Neuronal stem cell (in vitro differentiated cells): ENCODE measurements around the gene YJU2.
A peak's percentile ranks its signal among the peaks of the same experiment; 100 is the strongest.
"Not testable (repeated sequence)": the region's sequence is repeated elsewhere in the genome, so short reads cannot be mapped to it uniquely, and the experiment has no call there.

Source experiments
- DNase-seq: peaks from one replicate; pipeline ENCODE4 v3.0.0-alpha.2; 2013; ENCODE audit warnings: low spot score
- H2AFZ ChIP-seq: one replicate; pipeline ENCODE4 v1.6.1; 2013; ENCODE audit warnings: mild to moderate bottlenecking, low read length, inconsistent platforms
- H2AK5ac ChIP-seq: 2 replicates; pipeline ENCODE4 v1.6.1; 2013; ENCODE audit warnings: low read depth, mild to moderate bottlenecking, inconsistent platforms, low read length, moderate library complexity, mixed read lengths
- H2BK120ac ChIP-seq: 2 replicates; pipeline ENCODE4 v1.6.1; 2013; ENCODE audit warnings: low read depth, mild to moderate bottlenecking, inconsistent platforms, low read length, moderate library complexity, mixed read lengths
- H2BK12ac ChIP-seq: one replicate; pipeline ENCODE4 v1.6.1; 2013; ENCODE audit warnings: low read length, inconsistent platforms
- H2BK15ac ChIP-seq: 2 replicates; pipeline ENCODE4 v1.6.1; 2013; ENCODE audit warnings: mild to moderate bottlenecking, low read length, inconsistent platforms, mixed read lengths
- H2BK5ac ChIP-seq: one replicate; pipeline ENCODE4 v1.6.1; 2013; ENCODE audit warnings: inconsistent platforms, mild to moderate bottlenecking, low read length, moderate library complexity
- H3K14ac ChIP-seq: one replicate; pipeline ENCODE4 v1.6.1; 2013; ENCODE audit warnings: low read length, inconsistent platforms
- H3K18ac ChIP-seq: 2 replicates; pipeline ENCODE4 v1.6.1; 2013; ENCODE audit warnings: low read length, inconsistent platforms
- H3K23ac ChIP-seq: 2 replicates; pipeline ENCODE4 v1.6.1; 2013; ENCODE audit warnings: low read depth, mild to moderate bottlenecking, mixed read lengths, low read length, inconsistent platforms; ENCODE audit not compliant: poor library complexity
- H3K27ac ChIP-seq: replicated peaks from 3 replicates; pipeline ENCODE4 v1.5.1; 2013; ENCODE audit warnings: low read length, inconsistent platforms
- H3K27me3 ChIP-seq, 3 experiments: 2 replicates each; pipeline ENCODE4 v1.6.1; 2013; ENCODE audit warnings: low read length in 3 of 3, mild to moderate bottlenecking in 2 of 3, inconsistent platforms in 1 of 3, low read depth in 1 of 3, mixed read lengths in 1 of 3, moderate library complexity in 1 of 3; ENCODE audit not compliant: control insufficient read depth in 3 of 3, insufficient read depth in 3 of 3
- H3K36me3 ChIP-seq, 2 donors: replicated peaks in 1 of 2; 2 replicates each; pipeline ENCODE4 v1.6.1; 2013; ENCODE audit warnings: low read length in 2 of 2; ENCODE audit not compliant: control insufficient read depth in 2 of 2, insufficient read depth in 2 of 2
- H3K4ac ChIP-seq: 2 replicates; pipeline ENCODE4 v1.6.1; 2013; ENCODE audit warnings: inconsistent platforms, mild to moderate bottlenecking, low read length, moderate library complexity
- H3K4me1 ChIP-seq, 2 donors: 1 replicate in 1 of 2; 2 replicates in 1 of 2; pipeline ENCODE4 v1.6.1; 2013; ENCODE audit warnings: low read length in 2 of 2, low read depth in 1 of 2; ENCODE audit not compliant: control insufficient read depth in 2 of 2, insufficient read depth in 1 of 2
- H3K4me2 ChIP-seq: one replicate; pipeline ENCODE4 v1.6.1; 2013; ENCODE audit warnings: mild to moderate bottlenecking, low read length, inconsistent platforms; ENCODE audit not compliant: insufficient read depth, poor library complexity, severe bottlenecking
- H3K4me3 ChIP-seq, 2 donors: 2 replicates each; pipeline ENCODE4 v1.5.1; 2013; ENCODE audit warnings: low read length in 2 of 2, mild to moderate bottlenecking in 2 of 2, inconsistent platforms in 1 of 2, moderate library complexity in 1 of 2
- H3K79me1 ChIP-seq: one replicate; pipeline ENCODE4 v1.6.1; 2013; ENCODE audit warnings: low read depth, mild to moderate bottlenecking, inconsistent platforms, low read length, moderate library complexity
- H3K9ac ChIP-seq: one replicate; pipeline ENCODE4 v1.6.1; 2013; ENCODE audit warnings: mild to moderate bottlenecking, low read depth, low read length, inconsistent platforms; ENCODE audit not compliant: poor library complexity
- H3K9me3 ChIP-seq, 2 donors: replicated peaks in 1 of 2; 2 replicates each; pipeline versions ENCODE3 to v1.6.1; 2013; ENCODE audit warnings: low read length in 2 of 2, mild to moderate bottlenecking in 2 of 2, inconsistent platforms in 1 of 2, low read depth in 1 of 2, mixed read lengths in 1 of 2, moderate library complexity in 1 of 2; ENCODE audit not compliant: control insufficient read depth in 2 of 2, insufficient read depth in 1 of 2
- H4K8ac ChIP-seq: one replicate; pipeline ENCODE4 v1.6.1; 2013; ENCODE audit warnings: low read depth, mild to moderate bottlenecking, inconsistent platforms, low read length, moderate library complexity
- H4K91ac ChIP-seq: one replicate; pipeline ENCODE4 v1.6.1; 2013; ENCODE audit warnings: low read length, low read depth, mild to moderate bottlenecking, inconsistent platforms; ENCODE audit not compliant: poor library complexity
- WGBS, 2 donors: extraction: QIAGEN DNeasy Blood & Tissue Kit; methylation state at CpG; one replicate each; pipeline ENCODE4 v1.1.7; 2013; ENCODE audit warnings: missing lambda C conversion rate in 2 of 2, mixed read lengths in 1 of 2; ENCODE audit not compliant: insufficient read length in 2 of 2, insufficient replicate concordance in 1 of 2; ENCODE audit errors: extremely low coverage in 2 of 2; 5-methylcytosine and 5-hydroxymethylcytosine counted together

YJU2 gene

GRCh38 chr19:4234862-4235201 is 12.0 kb upstream of the YJU2 start:
- WGBS, 2 donors: no CpG with 5 or more reads among the region's 13 CpGs
- H3K9me3 ChIP-seq: peaks cover 0 to 2% of the 10 kb centered on the region in 2 donors

GRCh38 chr19:4237510-4237909 is 9.4 kb upstream of the YJU2 start:
- H3K9me3 ChIP-seq, H3K9ac ChIP-seq, H3K36me3 ChIP-seq, H3K18ac ChIP-seq, H3K4me1 ChIP-seq, H4K91ac ChIP-seq, H3K27me3 ChIP-seq, H2BK12ac ChIP-seq, H3K4ac ChIP-seq, H2BK120ac ChIP-seq, H3K27ac ChIP-seq, H3K23ac ChIP-seq, DNase-seq, H3K4me2 ChIP-seq, H4K8ac ChIP-seq, H3K4me3 ChIP-seq, H2BK15ac ChIP-seq, H2AFZ ChIP-seq, H3K14ac ChIP-seq, H2AK5ac ChIP-seq, H2BK5ac ChIP-seq, H3K79me1 ChIP-seq: not testable (repeated sequence)
- WGBS, 2 donors: no CpG with 5 or more reads among the region's 16 CpGs

More at GRCh38 chr19:4234862-4235201, 12.0 kb upstream of the YJU2 start:
- Histone ChIP-seq H3K36me3 (no peaks in the 10 kb centered on the region), H3K79me1 (no peaks in the 10 kb centered on the region), H3K27me3 (no peaks in the 10 kb centered on the region), H3K23ac (no peak overlapping the region), H3K4me3 (no peak overlapping the region), H2BK5ac (no peak overlapping the region), H3K9ac (no peak overlapping the region), H2AFZ (peak overlapping the region; percentile 68), H2BK15ac (peak overlapping the region; percentile 21), H2BK12ac (no peak overlapping the region), H2BK120ac (no peak overlapping the region), H3K4me1 (no peaks in the 10 kb centered on the region), H3K14ac (no peak overlapping the region), H3K27ac (no peak overlapping the region), H4K8ac (no peak overlapping the region), H3K4ac (no peak overlapping the region), H4K91ac (no peak overlapping the region), H2AK5ac (no peak overlapping the region), H3K18ac (no peak overlapping the region), H3K4me2 (no peak overlapping the region)
- DNase-seq: no peak

GRCh38 chr19:4238831-4239230 is 8.0 kb upstream of the YJU2 start:
- Histone ChIP-seq H4K91ac (no peak overlapping the region), H2BK15ac (no peak overlapping the region), H3K27ac (no peak overlapping the region), H4K8ac (no peak overlapping the region), H3K4ac (no peak overlapping the region), H3K9me3 (peaks cover 0 to 2% of the 10 kb centered on the region in 2 donors), H2AFZ (no peak overlapping the region), H3K27me3 (no peaks in the 10 kb centered on the region), H3K4me2 (no peak overlapping the region), H2AK5ac (no peak overlapping the region), H2BK5ac (no peak overlapping the region), H3K14ac (no peak overlapping the region), H2BK12ac (no peak overlapping the region), H3K79me1 (no peaks in the 10 kb centered on the region), H3K18ac (no peak overlapping the region), H3K23ac (no peak overlapping the region), H2BK120ac (no peak overlapping the region), H3K9ac (no peak overlapping the region), H3K36me3 (no peaks in the 10 kb centered on the region), H3K4me3 (no peak overlapping the region), H3K4me1 (no peaks in the 10 kb centered on the region)
- no peak for DNase-seq
- no CpG with 5 or more reads among the region's 4 CpGs for WGBS, 2 donors

- H3K79me1 ChIP-seq: no peaks in the 10 kb centered on the region
- H3K4me1 ChIP-seq: peaks cover 3% of the 10 kb centered on the region in 2 donors
- H2AK5ac ChIP-seq: no peak overlapping the region
- H2AFZ ChIP-seq: no peak overlapping the region
- no peak overlapping the region for H3K27ac ChIP-seq
- no peak overlapping the region for H3K18ac ChIP-seq
- H2BK15ac ChIP-seq: no peak overlapping the region
- H2BK120ac ChIP-seq: no peak overlapping the region
- no peak overlapping the region for H3K23ac ChIP-seq
- H3K4ac ChIP-seq: no peak overlapping the region
- no peak overlapping the region for H2BK12ac ChIP-seq
- H3K9ac ChIP-seq: no peak overlapping the region
- H3K9me3 ChIP-seq: peaks cover 0 to 2% of the 10 kb centered on the region in 2 donors
- no peak overlapping the region for H3K14ac ChIP-seq
- H4K8ac ChIP-seq: no peak overlapping the region
- H3K4me2 ChIP-seq: no peak overlapping the region
- WGBS, 2 donors: no CpG with 5 or more reads among the region's 5 CpGs
- H4K91ac ChIP-seq: no peak overlapping the region
- no peak for DNase-seq
- H3K4me3 ChIP-seq: no peak overlapping the region
- H3K27me3 ChIP-seq: no peaks in the 10 kb centered on the region
- no peaks in the 10 kb centered on the region for H3K36me3 ChIP-seq
- no peak overlapping the region for H2BK5ac ChIP-seq
Observed at GRCh38 chr19:4241824-4242430, 5.0 kb upstream of the YJU2 start.
